Smooth muscle cell of bladder (primary cell): ENCODE data around the gene TENM3. TPM values are rescaled to one million over a fixed set of nuclear protein-coding genes. Genes with fewer than 3 reads are reported as not detected.

ENCODE experiments used
- total RNA-seq: library from RNA; depleted of rRNA; stranded (reverse); fragments of >200 nt; gene quantifications from 2 replicates; pipeline ENCODE4 v1.2.3, GENCODE V29; 2014

Gene TENM3
- total RNA-seq: 16.4 and 17.4 TPM in 2 replicates

DNA sequence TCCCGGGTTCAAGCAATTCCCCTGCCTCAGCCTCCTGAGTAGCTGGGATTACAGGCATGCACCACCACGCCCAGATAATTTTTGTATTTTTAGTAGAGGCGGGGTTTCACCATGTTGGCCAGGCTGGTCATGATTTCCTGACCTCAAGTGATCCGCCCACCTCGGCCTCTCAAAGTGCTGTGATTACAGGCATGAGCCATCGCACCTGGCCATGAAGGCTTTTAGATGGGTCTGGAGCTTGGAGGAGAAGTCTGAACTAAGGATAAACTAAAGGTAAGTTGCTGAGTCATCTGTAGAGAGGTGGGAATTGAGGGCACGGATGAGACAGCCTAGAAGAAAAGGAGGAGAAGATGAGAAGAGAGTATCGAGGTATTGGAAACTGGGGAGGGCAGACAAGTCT is at the start of gene TENM3:
Gene TENM3, plus strand, starts transcription at position 199 of the 400 bp plus-strand sequence. CDS start 80,619 bp downstream, outside the sequence.

